Activated CD4-positive, alpha-beta T cell treated with anti-CD3 and anti-CD28 coated beads, Interleukin-2, amount 50 U/mL, for 1 hour (primary cell): ENCODE results near the gene TULP1.

Experiments used
- DNase-seq: peaks from one replicate; pipeline ENCODE4 v3.0.0-alpha.2; 2020

TULP1 gene

GRCh38 chr6:35496036-35496840 is 16.5 kb downstream of the TULP1 start:
- DNase-seq, result no peak

- DNase-seq, result no peak
These were observed 17.2 kb downstream of the TULP1 start for GRCh38 chr6:35495258-35496035.

GRCh38 chr6:35494161-35494563 is 18.5 kb downstream of the TULP1 start:
- no peak for DNase-seq

GRCh38 chr6:35493307-35493983 is 19.3 kb downstream of the TULP1 start:
- DNase-seq, result no peak

- no peak for DNase-seq
These were observed 19.8 kb downstream of the TULP1 start for GRCh38 chr6:35492974-35493284.

- DNase-seq, result no peak
These were observed 20.3 kb downstream of the TULP1 start for GRCh38 chr6:35492258-35492973.

GRCh38 chr6:35491558-35492257 is 21.0 kb downstream of the TULP1 start:
- no peak for DNase-seq

GRCh38 chr6:35490821-35491557 is 21.7 kb downstream of the TULP1 start:
- no peak for DNase-seq

- no peak for DNase-seq
These were observed 22.5 kb downstream of the TULP1 start for GRCh38 chr6:35489995-35490791.

- no peak for DNase-seq
These were observed 23.6 kb downstream of the TULP1 start for GRCh38 chr6:35489066-35489465.

- DNase-seq, result no peak
These were observed 24.2 kb downstream of the TULP1 start for GRCh38 chr6:35488517-35488862.

- DNase-seq, result no peak
These were observed 24.8 kb downstream of the TULP1 start for GRCh38 chr6:35487658-35488516.

- DNase-seq, result no peak
These were observed 26.4 kb downstream of the TULP1 start for GRCh38 chr6:35486005-35486925.

GRCh38 chr6:35485402-35485877 is 27.3 kb downstream of the TULP1 start:
- DNase-seq, result no peak

GRCh38 chr6:35484921-35485392 is 27.7 kb downstream of the TULP1 start:
- DNase-seq, result no peak

GRCh38 chr6:35483893-35484645 is 28.6 kb downstream of the TULP1 start:
- no peak for DNase-seq

- DNase-seq, result no peak
These were observed 29.2 kb downstream of the TULP1 start for GRCh38 chr6:35483490-35483889.

- DNase-seq, result no peak
These were observed 29.6 kb downstream of the TULP1 start for GRCh38 chr6:35483062-35483461.
